Omental fat pad (tissue), 4 donors: ENCODE results near the gene CDH26. TPM values are rescaled to one million over a fixed set of nuclear protein-coding genes. Genes with fewer than 3 reads are reported as not detected.

ENCODE experiments used
- ATAC-seq: fragments of 150-250 bp; one replicate; pipeline ENCODE4 v1.9.1; 2016; ENCODE audit warnings: mild to moderate bottlenecking, moderate library complexity; ENCODE audit not compliant: low FRiP score
- DNase-seq: peaks from one replicate; pipeline ENCODE4 v3.0.0-alpha.2; 2019; ENCODE audit warnings: low spot score
- total RNA-seq, 4 donors: library from RNA; depleted of rRNA; stranded (reverse); fragments of >200 nt; gene quantifications; one replicate each; pipeline ENCODE4 v1.1.0, GENCODE V29; 2016
- TF ChIP-seq, protein P1 (sequence below), 3 donors: fragments of 450-650 bp; IDR thresholded peaks; one replicate each; pipeline ENCODE4 v1.5.1; 2016 to 2017; ENCODE audit warnings: antibody characterized with exemption in 3 of 3, mild to moderate bottlenecking in 3 of 3, moderate library complexity in 2 of 3

Gene CDH26
- 1 to 10 TPM in 3 of 4 donors, under 1 TPM in 1; 0.60 to 4.1 (median 1.6) TPM for total RNA-seq

GRCh38 chr20:59958123-59958522 lies at the start of gene CDH26:
CDH26 (plus strand) TSS chr20:59958423; CDS start chr20:59958727, 304 bp downstream.
- ATAC-seq, result no peak
- TF ChIP-seq, protein P1, sequence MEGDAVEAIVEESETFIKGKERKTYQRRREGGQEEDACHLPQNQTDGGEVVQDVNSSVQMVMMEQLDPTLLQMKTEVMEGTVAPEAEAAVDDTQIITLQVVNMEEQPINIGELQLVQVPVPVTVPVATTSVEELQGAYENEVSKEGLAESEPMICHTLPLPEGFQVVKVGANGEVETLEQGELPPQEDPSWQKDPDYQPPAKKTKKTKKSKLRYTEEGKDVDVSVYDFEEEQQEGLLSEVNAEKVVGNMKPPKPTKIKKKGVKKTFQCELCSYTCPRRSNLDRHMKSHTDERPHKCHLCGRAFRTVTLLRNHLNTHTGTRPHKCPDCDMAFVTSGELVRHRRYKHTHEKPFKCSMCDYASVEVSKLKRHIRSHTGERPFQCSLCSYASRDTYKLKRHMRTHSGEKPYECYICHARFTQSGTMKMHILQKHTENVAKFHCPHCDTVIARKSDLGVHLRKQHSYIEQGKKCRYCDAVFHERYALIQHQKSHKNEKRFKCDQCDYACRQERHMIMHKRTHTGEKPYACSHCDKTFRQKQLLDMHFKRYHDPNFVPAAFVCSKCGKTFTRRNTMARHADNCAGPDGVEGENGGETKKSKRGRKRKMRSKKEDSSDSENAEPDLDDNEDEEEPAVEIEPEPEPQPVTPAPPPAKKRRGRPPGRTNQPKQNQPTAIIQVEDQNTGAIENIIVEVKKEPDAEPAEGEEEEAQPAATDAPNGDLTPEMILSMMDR (IDR thresholded peaks at IDR 0.05), result no peak
- no peak for DNase-seq

DNA sequence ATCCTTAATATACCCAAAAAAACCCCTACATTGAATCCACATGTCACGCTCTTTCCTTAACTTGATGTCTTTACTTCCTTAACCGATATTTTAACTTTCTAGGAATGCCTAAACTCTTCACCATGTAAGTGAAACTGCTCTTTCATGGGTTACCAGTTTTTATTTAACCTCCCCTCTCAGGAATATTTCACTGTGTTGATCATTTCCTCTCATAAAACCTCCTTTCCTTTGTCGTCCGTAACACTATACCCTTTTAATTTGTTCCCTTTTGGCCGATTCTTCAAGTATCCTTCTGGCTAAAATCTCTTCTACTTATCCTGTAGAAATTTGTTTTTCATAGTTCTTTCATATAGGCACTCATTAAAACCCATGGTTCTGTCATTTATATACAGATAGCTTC lies 49.4 kb upstream of the CDH26 start:
- ATAC-seq (no peak), DNase-seq (no peak)
- TF ChIP-seq, protein P1 (IDR thresholded peaks at IDR 0.05), result no peak

DNA sequence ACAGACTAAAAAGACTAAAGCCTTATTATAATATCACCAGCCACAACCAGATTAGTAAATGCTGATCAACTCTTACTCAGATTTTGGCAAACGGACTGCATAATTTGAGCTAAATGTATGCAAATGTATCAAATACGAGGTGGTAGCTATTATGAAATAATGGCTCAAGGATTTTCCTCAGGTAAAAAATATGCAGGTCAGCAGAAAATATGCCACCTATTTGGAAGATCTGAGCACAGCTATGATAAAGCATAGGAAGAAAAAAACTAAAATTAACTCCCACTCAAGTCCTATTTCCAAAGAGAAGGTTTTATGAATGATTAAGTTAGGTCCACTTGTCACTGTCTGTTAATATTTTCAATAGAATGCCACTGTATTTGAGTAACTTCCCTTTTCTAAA lies 47.2 kb upstream of the CDH26 start:
- TF ChIP-seq, protein P1 (IDR thresholded peaks at IDR 0.05), result no peak
- ATAC-seq, result no peak

GRCh38 chr20:59912609-59913008 lies 45.6 kb upstream of the CDH26 start:
- DNase-seq, result no peak
- TF ChIP-seq, protein P1 (IDR thresholded peaks at IDR 0.05), result no peak
- no peak for ATAC-seq

More for the DNA sequence above, 47.2 kb upstream of the CDH26 start:
- no peak for DNase-seq

DNA sequence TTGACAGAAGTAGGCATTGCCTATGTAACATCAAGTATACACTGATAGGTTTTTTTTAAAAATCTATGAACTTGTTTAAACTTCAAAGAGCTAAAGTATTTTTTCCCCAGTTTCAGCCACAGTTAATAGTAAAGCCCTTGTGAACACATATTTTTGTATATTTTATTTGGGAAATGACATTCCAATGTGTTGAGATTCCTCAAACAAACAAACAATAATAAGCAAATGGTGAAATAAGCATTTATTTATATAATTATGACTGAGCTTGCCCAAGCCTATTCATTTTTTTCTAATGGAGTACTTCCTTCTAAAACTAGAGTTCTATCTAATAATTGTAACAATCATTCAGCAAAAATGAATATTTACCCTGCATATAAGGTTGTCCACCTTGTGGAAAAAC lies 37.3 kb upstream of the CDH26 start:
- ATAC-seq (no peak), DNase-seq (no peak)
- TF ChIP-seq, protein P1 (IDR thresholded peaks at IDR 0.05), result no peak

DNA sequence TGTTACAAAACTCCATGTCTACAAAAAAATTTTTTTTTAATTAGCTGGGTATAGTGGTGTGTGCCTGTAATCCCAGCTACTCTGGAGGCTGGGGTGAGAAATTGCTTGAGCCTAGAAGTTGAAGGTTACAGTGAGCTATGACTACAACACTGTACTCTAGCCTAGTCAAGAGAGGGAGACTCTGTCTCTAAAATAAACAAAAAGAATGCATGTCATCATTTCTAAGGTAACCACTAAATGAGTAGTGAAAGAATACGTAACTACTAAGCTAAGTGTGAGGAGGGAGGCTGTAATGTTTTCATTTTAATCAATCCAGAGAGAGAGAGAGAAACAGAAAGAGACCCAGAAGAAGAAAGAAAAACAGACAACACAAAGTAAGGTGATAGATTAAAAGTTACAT lies 34.7 kb upstream of the CDH26 start:
- ATAC-seq (no peak), DNase-seq (no peak)
- TF ChIP-seq, protein P1 (IDR thresholded peaks at IDR 0.05), result no peak

- DNase-seq (no peak), ATAC-seq (no peak)
- TF ChIP-seq, protein P1 (IDR thresholded peaks at IDR 0.05), result no peak
These were observed 32.9 kb upstream of the CDH26 start for GRCh38 chr20:59925359-59925758.
